GM12878 (cell line): ENCODE data around the gene PPM1D. TPM values are rescaled to one million over a fixed set of nuclear protein-coding genes. Genes with fewer than 3 reads are reported as not detected.

ENCODE experiments used
- BACH1 ChIP-seq: fragments of 450-650 bp; IDR thresholded peaks from 2 replicates; pipeline ENCODE4 v1.6.1; 2017; ENCODE audit warnings: mild to moderate bottlenecking, borderline replicate concordance
- BCLAF1 ChIP-seq: fragments of 450-650 bp; IDR thresholded peaks from 2 replicates; pipeline ENCODE4 v1.6.1; 2017; ENCODE audit warnings: antibody characterized with exemption, mild to moderate bottlenecking, moderate library complexity
- CEBPB ChIP-seq, 2 experiments: fragments of 150-350 bp in 1 of 2; IDR thresholded peaks; 2 replicates each; pipeline ENCODE4 v1.6.1; 2012 to 2014; ENCODE audit warnings: low read depth in 2 of 2, low read length in 2 of 2, borderline replicate concordance in 1 of 2, inconsistent platforms in 1 of 2
- CHD2 ChIP-seq: IDR thresholded peaks from 2 replicates; pipeline ENCODE4 v1.6.1; 2011; ENCODE audit warnings: low read depth, low read length, improper control_type of control experiment, borderline replicate concordance
- ETV6 ChIP-seq, 2 experiments: fragments of 450-650 bp in 1 of 2; IDR thresholded peaks in 1 of 2; conservative IDR thresholded peaks in 1 of 2; 2 replicates each; pipeline ENCODE4 v1.6.1; 2014; ENCODE audit warnings: antibody characterized with exemption in 1 of 2, borderline replicate concordance in 1 of 2, low read depth in 1 of 2, mild to moderate bottlenecking in 1 of 2, moderate library complexity in 1 of 2
- FOS ChIP-seq: IDR thresholded peaks from 3 replicates; pipeline ENCODE4 v1.6.1; 2011; ENCODE audit warnings: borderline replicate concordance; ENCODE audit not compliant: insufficient read length; ENCODE audit errors: extremely low read depth
- HSF1 ChIP-seq: fragments of 150-350 bp; IDR thresholded peaks from 2 replicates; pipeline ENCODE4 v1.6.1; 2014; ENCODE audit warnings: mild to moderate bottlenecking, low read depth, low read length
- IRF4 ChIP-seq: IDR thresholded peaks from 2 replicates; pipeline ENCODE4 v1.6.1; 2011; ENCODE audit warnings: low read depth, low read length
- LARP7 ChIP-seq: fragments of 450-650 bp; IDR thresholded peaks from 2 replicates; pipeline ENCODE4 v1.6.1; 2017; ENCODE audit warnings: mild to moderate bottlenecking
- MYB ChIP-seq: fragments of 150-350 bp; IDR thresholded peaks from 2 replicates; pipeline ENCODE4 v1.6.1; 2014; ENCODE audit warnings: mild to moderate bottlenecking, low read depth, low read length, borderline replicate concordance
- NR2F1 ChIP-seq: fragments of 450-650 bp; conservative IDR thresholded peaks from 2 replicates; pipeline ENCODE4 v1.6.1; 2017; ENCODE audit warnings: mild to moderate bottlenecking
- RELB ChIP-seq: fragments of 450-650 bp; IDR thresholded peaks from 2 replicates; pipeline ENCODE4 v1.6.1; 2017; ENCODE audit warnings: low read depth, mild to moderate bottlenecking, moderate library complexity
- SRF ChIP-seq, 2 experiments: IDR thresholded peaks; 2 replicates each; pipeline ENCODE4 v1.6.1; 2011; ENCODE audit warnings: low read depth in 2 of 2, low read length in 2 of 2, mild to moderate bottlenecking in 1 of 2, moderate library complexity in 1 of 2
- polyA plus RNA-seq, 11 experiments: library from polyadenylated mRNA; depleted of rRNA in 4 of 11; unstranded in 6 of 11; stranded (reverse) in 5 of 11; fragments of >200 nt; fragmentation: Nextera tagmentation in 4 of 11; fragmentation: Illumina TruSeq in 1 of 11; extraction: Ambion mirVana in 4 of 11; extraction: Trizol in 1 of 11; gene quantifications; 1 replicate in 1 of 11; 2 replicates in 10 of 11; pipeline versions ENCODE4 v1.2.1 to v1.2.3, GENCODE V29; 2011 to 2016; ENCODE audit warnings: inconsistent platforms in 2 of 11, missing spikeins in 2 of 11, low read depth in 1 of 11
- total RNA-seq, 4 experiments: library from RNA; depleted of rRNA in 3 of 4; stranded (reverse); fragments of >200 nt in 3 of 4; fragmentation: Illumina TruSeq in 1 of 4; extraction: Trizol in 1 of 4; gene quantifications; 2 replicates each; pipeline versions ENCODE4 v1.2.1 to v1.2.3, GENCODE V29; 2013 to 2021

The PPM1D gene
- total and polyA plus RNA-seq, 10 of the 15 experiments (the other 5 are each of a cell fraction or from before 2014, with no cell fraction given): 1.9 to 20.8 (median 10.7) TPM

GRCh38 chr17:60579551-60579950, 20.4 kb upstream of the PPM1D start (continued):
- TF ChIP-seq CHD2: no peak
- no peak for TF ChIP-seq CEBPB (IDR thresholded peaks at IDR 0.05; ENCODE audit: borderline replicate concordance in 1 of 2, low read depth in 2 of 2, low read length in 2 of 2)
- no peak for TF ChIP-seq ETV6 (conservative IDR thresholded peaks at IDR 0.05 in 1 of 2, IDR thresholded peaks at IDR 0.05 in 1 of 2; ENCODE audit: borderline replicate concordance in 1 of 2, low read depth in 1 of 2)
- no peak for TF ChIP-seq HSF1
- TF ChIP-seq BACH1: no peak
- no peak for TF ChIP-seq MYB
- TF ChIP-seq BCLAF1: no peak
- TF ChIP-seq SRF (IDR thresholded peaks at IDR 0.05; ENCODE audit: low read depth in 2 of 2, low read length in 2 of 2): no peak
- TF ChIP-seq NR2F1: no peak
- TF ChIP-seq LARP7: no peak
- TF ChIP-seq FOS: no peak
- no peak for TF ChIP-seq IRF4
- no peak for TF ChIP-seq RELB
